Hindlimb muscle (tissue), 1 donor: ENCODE results near the gene OR2M5. TPM values are rescaled to one million over a fixed set of nuclear protein-coding genes. Genes with fewer than 3 reads are reported as not detected.

ENCODE experiments used
- polyA plus RNA-seq: library from polyadenylated mRNA; unstranded; fragments of 120-200 nt; gene quantifications from one replicate; pipeline ENCODE4 v1.2.1, GENCODE V29; 2013; ENCODE audit not compliant: insufficient read length

OR2M5 gene
- polyA plus RNA-seq, 1 donor, result not detected

Other genes starting within 250 kb of the OR2M5 start
- gene OR2W3, start 249.6 kb upstream of the OR2M5 start, polyA plus RNA-seq, result 0.56 TPM
- not detected for gene OR2T8, start 224.9 kb upstream of the OR2M5 start, polyA plus RNA-seq
- gene OR2AJ1, start 220.3 kb upstream of the OR2M5 start, polyA plus RNA-seq, result not detected
- not detected for gene OR2L8, start 196.3 kb upstream of the OR2M5 start, polyA plus RNA-seq
- gene OR2AK2, start 179.9 kb upstream of the OR2M5 start, polyA plus RNA-seq, result not detected
- gene OR2L5, start 131.5 kb upstream of the OR2M5 start, polyA plus RNA-seq, result not detected
- gene OR2L2, start 115.1 kb upstream of the OR2M5 start, polyA plus RNA-seq, result not detected
- gene OR2L3, start 98.3 kb upstream of the OR2M5 start, polyA plus RNA-seq, result not detected
- not detected for gene OR2L13, start 50.0 kb upstream of the OR2M5 start, polyA plus RNA-seq
- not detected for gene OR2M2, start 29.7 kb downstream of the OR2M5 start, polyA plus RNA-seq
- gene OR2M3, start 52.1 kb downstream of the OR2M5 start, polyA plus RNA-seq, result 0.03 TPM
- gene OR2M4, start 86.3 kb downstream of the OR2M5 start, polyA plus RNA-seq, result not detected
- gene OR2T33, start 132.8 kb downstream of the OR2M5 start, polyA plus RNA-seq, result not detected
- gene OR2T12, start 158.3 kb downstream of the OR2M5 start, polyA plus RNA-seq, result not detected
- gene OR2M7, start 179.4 kb downstream of the OR2M5 start, polyA plus RNA-seq, result not detected
- not detected for gene OR14C36, start 203.6 kb downstream of the OR2M5 start, polyA plus RNA-seq
- gene OR2T4, start 216.5 kb downstream of the OR2M5 start, polyA plus RNA-seq, result not detected
- gene OR2T6, start 230.6 kb downstream of the OR2M5 start, polyA plus RNA-seq, result not detected